Kidney (tissue), 14 donors: ENCODE results near the gene LTB4R2. TPM values are rescaled to one million over a fixed set of nuclear protein-coding genes. Genes with fewer than 3 reads are reported as not detected.

ENCODE experiments used
- DNase-seq, 5 donors: peaks; one replicate each; pipeline ENCODE4 v3.0.0-alpha.2; 2013 to 2020
- FAIRE-seq: peaks from 2 replicates; lab custom pipeline; 2012; peaks lifted over from hg19 to GRCh38; lab: Jason Lieb, UNC
- H3K27ac ChIP-seq, 2 donors: one replicate each; pipeline ENCODE4 v1.7.0; 2013; ENCODE audit warnings: low read depth in 2 of 2, low read length in 2 of 2, inconsistent platforms in 1 of 2
- H3K27me3 ChIP-seq: one replicate; pipeline ENCODE4 v1.7.1; 2013; ENCODE audit warnings: low read length, inconsistent platforms; ENCODE audit not compliant: control insufficient read depth, insufficient read depth
- H3K36me3 ChIP-seq, 3 donors: one replicate each; pipeline versions ENCODE4 v1.7.0 to v1.7.1; 2013; ENCODE audit warnings: low read length in 3 of 3, control low read depth in 1 of 3, inconsistent platforms in 1 of 3; ENCODE audit not compliant: insufficient read depth in 3 of 3, control insufficient read depth in 2 of 3
- H3K4me1 ChIP-seq, 3 donors: one replicate each; pipeline versions ENCODE4 v1.7.0 to v1.7.1; 2013; ENCODE audit warnings: low read length in 3 of 3, inconsistent platforms in 1 of 3, low read depth in 1 of 3; ENCODE audit not compliant: control insufficient read depth in 2 of 3, insufficient read depth in 2 of 3
- H3K4me3 ChIP-seq, 3 donors: one replicate each; pipeline versions ENCODE4 v1.7.0 to v1.8.1; 2013; ENCODE audit warnings: low read length in 3 of 3, control low read depth in 1 of 3, inconsistent platforms in 1 of 3
- H3K9ac ChIP-seq, 3 donors: one replicate each; pipeline versions ENCODE4 v1.7.0 to v1.7.1; 2013; ENCODE audit warnings: low read length in 3 of 3, control low read depth in 1 of 3, inconsistent platforms in 1 of 3
- H3K9me3 ChIP-seq, 3 donors: one replicate each; pipeline versions ENCODE4 v1.7.0 to v1.7.1; 2013; ENCODE audit warnings: low read length in 3 of 3, control low read depth in 1 of 3, inconsistent platforms in 1 of 3; ENCODE audit not compliant: control insufficient read depth in 2 of 3, insufficient read depth in 1 of 3
- intact Hi-C: fragments of 100-400 bp; cut with DNase I; formaldehyde crosslinking; loops from one replicate; pipeline ENCODE4 v1.11.1; 2022
- polyA plus RNA-seq: library from polyadenylated mRNA; stranded (reverse); fragments of 350-450 nt; fragmentation: Illumina TruSeq; extraction: RNeasy Lipid Tissue Mini Kit (QIAGEN cat#74804); gene quantifications from one replicate; pipeline ENCODE4 v1.2.3, GENCODE V29; 2014; ENCODE audit warnings: low read depth, low replicate concordance; ENCODE audit not compliant: insufficient read depth
- total RNA-seq: library from RNA; stranded (reverse); fragmentation: NEBNext Ultra II Directional; extraction: Animal tissue kit (Norgen Biotek cat#: 25700); gene quantifications from one replicate; pipeline ENCODE4 v1.2.1, GENCODE V29; 2021
- TF ChIP-seq, protein P1 (sequence below): IDR thresholded peaks from 3 replicates; pipeline ENCODE4 v1.5.1; 2012; ENCODE audit warnings: mild to moderate bottlenecking, moderate library complexity, borderline replicate concordance; ENCODE audit not compliant: insufficient read depth; ENCODE audit errors: extremely low read depth
- donor health status: control.
- donor health status: control.
- donor health status: control.
- donor health status: control.
- donor health status: control.
- donor health status: DM: yes; HTN: yes; CAD: no.
- donor health status: Normal renal cell carcinoma (clear cell type).

LTB4R2 gene
- total and polyA plus RNA-seq, 2 donors from 2014 or later = 0.67 to 9.2 TPM

DNA sequence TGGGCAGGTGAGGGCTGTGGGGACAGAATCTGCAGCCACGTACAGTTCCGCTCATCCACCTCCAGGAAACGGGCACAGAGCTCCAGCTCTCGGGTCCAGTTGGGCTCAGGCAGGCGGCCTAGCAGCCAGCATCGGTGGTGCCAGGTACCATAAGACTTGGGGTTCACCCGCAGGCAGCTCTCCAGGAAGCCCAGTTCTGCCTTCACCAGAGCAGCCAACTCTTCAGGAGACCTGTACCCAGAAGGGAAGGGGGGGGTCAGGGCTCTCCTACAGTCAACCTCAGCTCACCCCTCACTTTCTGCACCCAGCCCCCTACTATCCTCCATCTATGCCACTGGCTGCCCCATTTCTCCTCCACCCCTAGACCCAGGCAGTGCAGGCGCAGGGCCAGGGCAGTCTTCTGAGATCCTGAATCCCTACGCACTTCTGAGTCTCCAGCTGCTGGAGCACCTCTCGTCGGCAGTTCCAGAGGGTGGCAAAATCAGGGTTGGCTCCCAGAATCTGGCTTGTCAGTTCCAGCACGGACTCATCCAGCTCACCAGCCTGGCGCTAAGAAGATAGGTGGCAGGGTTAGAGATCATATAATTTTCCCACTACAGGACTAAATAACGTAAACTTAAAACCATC lies 39.9 kb upstream of the LTB4R2 start:
- TF ChIP-seq, protein P1, sequence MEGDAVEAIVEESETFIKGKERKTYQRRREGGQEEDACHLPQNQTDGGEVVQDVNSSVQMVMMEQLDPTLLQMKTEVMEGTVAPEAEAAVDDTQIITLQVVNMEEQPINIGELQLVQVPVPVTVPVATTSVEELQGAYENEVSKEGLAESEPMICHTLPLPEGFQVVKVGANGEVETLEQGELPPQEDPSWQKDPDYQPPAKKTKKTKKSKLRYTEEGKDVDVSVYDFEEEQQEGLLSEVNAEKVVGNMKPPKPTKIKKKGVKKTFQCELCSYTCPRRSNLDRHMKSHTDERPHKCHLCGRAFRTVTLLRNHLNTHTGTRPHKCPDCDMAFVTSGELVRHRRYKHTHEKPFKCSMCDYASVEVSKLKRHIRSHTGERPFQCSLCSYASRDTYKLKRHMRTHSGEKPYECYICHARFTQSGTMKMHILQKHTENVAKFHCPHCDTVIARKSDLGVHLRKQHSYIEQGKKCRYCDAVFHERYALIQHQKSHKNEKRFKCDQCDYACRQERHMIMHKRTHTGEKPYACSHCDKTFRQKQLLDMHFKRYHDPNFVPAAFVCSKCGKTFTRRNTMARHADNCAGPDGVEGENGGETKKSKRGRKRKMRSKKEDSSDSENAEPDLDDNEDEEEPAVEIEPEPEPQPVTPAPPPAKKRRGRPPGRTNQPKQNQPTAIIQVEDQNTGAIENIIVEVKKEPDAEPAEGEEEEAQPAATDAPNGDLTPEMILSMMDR = no peak
- intact Hi-C loops = no loop called here
- H3K9me3 ChIP-seq = no peaks in the 10 kb centered on the region
- H3K4me3 ChIP-seq = peak overlapping the region in 1 of 3 donors; percentile 95
- no peak overlapping the region for H3K27ac ChIP-seq
- FAIRE-seq (no peak), DNase-seq (peak in 1 of 5 donors; percentile 54)
- H3K9ac ChIP-seq = no peak overlapping the region
- H3K36me3 ChIP-seq = peaks cover 0 to 7% (median 7%) of the 10 kb centered on the region in 3 donors
- H3K27me3 ChIP-seq = no peaks in the 10 kb centered on the region
- peaks cover 0 to 10% (median 0%) of the 10 kb centered on the region in 3 donors for H3K4me1 ChIP-seq

DNA sequence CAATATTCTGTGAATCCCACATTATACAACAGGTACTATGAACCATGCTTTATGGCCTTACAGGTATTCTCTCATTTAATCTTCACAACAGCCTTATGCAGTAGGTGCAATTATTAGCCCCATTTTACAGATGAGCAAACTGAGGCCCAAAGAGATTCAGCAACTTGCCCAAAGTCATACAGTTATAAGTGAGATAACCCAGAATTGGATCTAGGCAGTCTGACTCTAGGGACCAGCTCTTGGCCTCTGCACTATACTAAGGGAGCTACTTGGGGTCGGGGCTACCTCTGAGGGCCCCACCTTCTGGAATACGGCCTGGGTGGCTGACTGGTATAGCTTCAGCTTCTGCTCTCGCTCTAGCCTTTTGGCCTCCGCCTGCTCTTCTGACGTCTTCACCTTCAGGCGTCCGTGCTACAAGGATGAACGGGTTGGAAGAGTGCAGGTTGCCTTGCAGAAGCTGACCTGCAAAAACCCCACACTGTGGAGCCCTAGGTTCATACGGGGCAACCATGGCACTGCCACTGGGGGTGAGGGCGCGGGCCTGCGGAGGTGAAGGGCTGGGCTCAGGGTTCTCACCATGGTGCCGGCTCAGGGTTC lies 39.3 kb upstream of the LTB4R2 start:
- Histone ChIP-seq H3K9me3 (no peaks in the 10 kb centered on the region), H3K36me3 (peaks cover 0 to 7% (median 7%) of the 10 kb centered on the region in 3 donors), H3K4me1 (peaks cover 0 to 10% (median 0%) of the 10 kb centered on the region in 3 donors), H3K4me3 (peak overlapping the region; percentile 79 to 95 (median 92)), H3K9ac (peak overlapping the region; percentile 54 to 92 (median 90)), H3K27me3 (no peaks in the 10 kb centered on the region), H3K27ac (peak overlapping the region; percentile 88 to 96)
- DNase-seq (no peak), FAIRE-seq (no peak)
- intact Hi-C loops = no loop called here
- TF ChIP-seq, protein P1 = no peak

DNA sequence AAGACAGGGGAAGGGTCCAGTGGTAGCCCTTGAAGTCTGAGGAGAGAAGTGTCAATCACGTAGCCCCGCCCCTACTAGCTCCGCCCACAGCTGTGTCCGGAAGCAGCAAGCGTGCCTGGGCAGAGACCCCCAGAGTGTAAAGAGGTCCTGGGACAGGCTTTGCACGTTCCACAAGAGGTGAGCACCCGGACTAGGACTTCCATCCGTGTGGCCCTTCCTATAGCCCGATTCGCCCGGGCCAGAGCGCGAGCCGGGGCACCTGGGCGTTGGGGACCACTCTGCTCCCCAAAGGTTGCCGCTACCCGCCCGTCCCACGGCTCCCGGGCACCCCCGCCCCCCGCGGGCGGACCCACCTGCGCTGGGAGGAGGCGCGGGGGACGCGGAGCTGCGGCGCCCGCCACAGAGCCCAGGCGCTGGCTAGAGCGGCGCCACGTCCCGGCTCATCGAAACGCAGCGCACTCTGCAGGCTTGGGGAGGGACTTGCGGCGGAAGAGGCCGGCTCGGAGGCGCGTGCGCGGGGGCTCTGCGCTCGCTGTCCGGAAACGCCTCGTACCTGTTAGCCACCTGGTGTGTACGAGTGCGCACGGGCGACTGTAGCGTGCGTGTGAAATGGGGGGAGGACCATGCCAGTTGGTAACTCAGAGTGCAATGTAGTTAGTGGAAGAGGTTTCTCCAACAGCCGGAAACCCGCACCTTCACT lies 38.7 kb upstream of the LTB4R2 start, which contains the start of gene RABGGTA:
Gene RABGGTA (minus strand): TSS at position 464 of the 700 bp plus-strand sequence. CDS start 482 bp downstream, outside the sequence.
- DNase-seq = peak; percentile 93 to 97 (median 96)
- intact Hi-C loops = no loop called here
- H3K27me3 ChIP-seq = no peaks in the 10 kb centered on the region

More for the DNA sequence above, 38.7 kb upstream of the LTB4R2 start, which contains the start of gene RABGGTA:
- H3K9ac ChIP-seq = peak within 1 kb of the TSS; percentile 80 to 93 (median 92)
- no peaks in the 10 kb centered on the region for H3K9me3 ChIP-seq
- H3K4me3 ChIP-seq = peak within 1 kb of the TSS; percentile 79 to 95 (median 92)
- FAIRE-seq = no peak
- TF ChIP-seq, protein P1 = peak; percentile 79
- H3K4me1 ChIP-seq = peaks cover 0 to 10% (median 0%) of the 10 kb centered on the region in 3 donors
- H3K27ac ChIP-seq = peak within 1 kb of the TSS; percentile 88 to 96
- peaks cover 0 to 7% (median 7%) of the 10 kb centered on the region in 3 donors for H3K36me3 ChIP-seq
